GM19468 (cell line): Measurements from ENCODE around the gene OR5AN1.
A peak's percentile ranks its signal among the peaks of the same experiment; 100 is the strongest.
"Not testable (repeated sequence)": the region's sequence is repeated elsewhere in the genome, so short reads cannot be mapped to it uniquely, and the experiment has no call there.

Source experiments
- ATAC-seq: cut with Tn5 transposase; IDR thresholded peaks from one replicate; pipeline ENCODE4 v1.9.1; 2021; ENCODE audit warnings: mild to moderate bottlenecking, moderate library complexity, moderate number of reproducible peaks; ENCODE audit not compliant: unreplicated experiment; ENCODE audit errors: extremely low read depth

The OR5AN1 gene, protein sequence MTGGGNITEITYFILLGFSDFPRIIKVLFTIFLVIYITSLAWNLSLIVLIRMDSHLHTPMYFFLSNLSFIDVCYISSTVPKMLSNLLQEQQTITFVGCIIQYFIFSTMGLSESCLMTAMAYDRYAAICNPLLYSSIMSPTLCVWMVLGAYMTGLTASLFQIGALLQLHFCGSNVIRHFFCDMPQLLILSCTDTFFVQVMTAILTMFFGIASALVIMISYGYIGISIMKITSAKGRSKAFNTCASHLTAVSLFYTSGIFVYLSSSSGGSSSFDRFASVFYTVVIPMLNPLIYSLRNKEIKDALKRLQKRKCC

GRCh38 chr11:59358595-59358994 lies at the start of gene OR5AN1:
OR5AN1 (plus strand) TSS chr11:59358895; CDS start chr11:59364459, 5,564 bp downstream.
- ATAC-seq, result no peak

DNA sequence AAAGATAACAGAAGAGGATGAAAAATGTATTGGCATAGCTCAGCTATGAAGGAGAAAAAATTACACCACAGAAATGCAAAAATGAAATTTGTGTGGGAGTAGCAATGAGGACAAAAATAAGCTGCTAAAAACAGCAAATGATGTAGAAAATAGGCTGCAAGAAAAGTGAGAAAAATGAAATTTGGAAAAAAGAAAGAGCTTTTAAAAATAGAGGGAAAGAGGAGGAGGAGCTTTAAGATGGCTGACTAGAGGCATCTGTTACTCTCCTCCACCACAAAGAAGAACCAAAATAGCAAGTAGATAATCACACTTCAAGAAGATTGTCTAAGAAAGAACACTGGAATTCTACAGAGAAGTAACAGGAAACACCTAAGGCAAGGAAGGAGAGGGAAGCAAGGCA lies 23.7 kb upstream of the OR5AN1 start:
- ATAC-seq, result no peak

DNA sequence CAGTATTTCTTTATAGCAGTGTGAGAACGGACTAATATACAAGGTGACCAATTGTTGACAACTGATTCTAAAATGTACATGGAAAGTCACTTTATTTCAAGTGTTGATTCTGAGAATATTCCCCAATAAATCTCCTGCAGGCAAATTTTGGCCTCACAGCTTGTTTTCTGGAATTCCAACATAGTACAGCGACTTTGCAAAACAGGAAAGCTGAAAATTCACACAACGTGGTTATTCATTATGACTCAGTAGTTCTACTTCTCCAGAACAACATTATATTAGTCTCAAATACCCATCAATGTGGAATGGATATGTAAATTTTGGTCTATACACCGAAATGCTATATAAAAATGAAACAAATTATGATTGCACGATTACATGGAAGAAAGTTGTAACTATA lies 22.5 kb upstream of the OR5AN1 start:
- ATAC-seq, result no peak

DNA sequence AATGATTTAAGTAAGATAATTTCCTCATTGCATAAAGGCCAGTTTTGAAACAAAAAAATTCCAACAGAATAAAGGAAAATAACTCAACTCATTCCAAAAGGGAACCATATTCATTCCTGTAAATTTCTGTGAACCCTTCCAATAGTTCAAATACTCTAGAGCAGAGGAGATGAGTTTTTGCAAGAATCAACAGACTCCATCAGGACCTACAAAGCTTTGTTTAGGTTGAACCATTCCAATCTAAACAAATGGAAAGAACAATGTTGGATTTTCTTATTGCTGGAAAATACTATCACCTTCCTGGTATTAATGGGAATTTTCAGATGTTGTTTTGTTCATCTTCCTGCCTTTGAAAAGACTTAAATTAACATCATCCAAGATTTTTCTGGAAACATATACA lies 21.8 kb upstream of the OR5AN1 start:
- ATAC-seq, result no peak

GRCh38 chr11:59349657-59350056 lies 9.0 kb upstream of the OR5AN1 start:
- not testable (repeated sequence) for ATAC-seq

DNA sequence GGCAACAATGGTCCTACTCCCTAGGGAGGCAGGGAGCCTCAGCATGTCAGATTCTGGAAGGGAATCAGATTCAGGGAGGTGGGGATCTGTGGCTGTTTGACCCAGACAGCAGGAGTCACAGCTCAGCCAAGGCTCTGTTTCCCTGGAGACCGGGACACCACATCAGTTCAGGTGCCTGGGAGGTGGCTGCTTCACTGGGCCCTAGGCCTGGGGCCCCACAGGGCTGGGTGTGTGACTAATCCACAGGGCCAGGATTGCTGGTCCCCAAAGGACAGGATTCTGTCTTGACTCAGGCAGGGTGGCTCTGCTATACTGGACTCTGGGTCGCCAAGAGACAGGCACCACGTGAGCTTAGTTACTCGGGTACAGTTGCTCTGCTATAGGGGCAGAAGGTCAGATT lies 3.5 kb upstream of the OR5AN1 start:
- ATAC-seq, result no peak

- no peak for ATAC-seq
Observed at GRCh38 chr11:59356561-59356960, 2.1 kb upstream of the OR5AN1 start.

DNA sequence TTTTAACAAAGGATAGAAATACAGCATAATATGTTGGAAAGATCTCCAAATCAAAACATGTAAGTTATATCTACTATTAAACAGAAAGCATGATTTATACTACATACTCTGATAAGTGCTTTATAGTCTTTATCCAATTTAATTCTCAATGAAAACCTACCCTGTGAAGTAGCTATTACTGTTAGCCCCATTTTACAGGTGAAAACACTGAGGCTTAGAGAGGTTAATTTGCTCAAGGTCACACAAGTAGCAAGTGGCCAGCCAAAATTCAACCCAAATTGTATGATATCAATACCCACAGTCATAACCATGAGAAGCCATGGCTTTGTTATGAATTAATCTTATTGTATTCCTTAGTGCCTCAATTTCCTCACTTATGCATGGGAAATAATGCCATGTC lies 675 bp upstream of the OR5AN1 start:
- ATAC-seq, result no peak

DNA sequence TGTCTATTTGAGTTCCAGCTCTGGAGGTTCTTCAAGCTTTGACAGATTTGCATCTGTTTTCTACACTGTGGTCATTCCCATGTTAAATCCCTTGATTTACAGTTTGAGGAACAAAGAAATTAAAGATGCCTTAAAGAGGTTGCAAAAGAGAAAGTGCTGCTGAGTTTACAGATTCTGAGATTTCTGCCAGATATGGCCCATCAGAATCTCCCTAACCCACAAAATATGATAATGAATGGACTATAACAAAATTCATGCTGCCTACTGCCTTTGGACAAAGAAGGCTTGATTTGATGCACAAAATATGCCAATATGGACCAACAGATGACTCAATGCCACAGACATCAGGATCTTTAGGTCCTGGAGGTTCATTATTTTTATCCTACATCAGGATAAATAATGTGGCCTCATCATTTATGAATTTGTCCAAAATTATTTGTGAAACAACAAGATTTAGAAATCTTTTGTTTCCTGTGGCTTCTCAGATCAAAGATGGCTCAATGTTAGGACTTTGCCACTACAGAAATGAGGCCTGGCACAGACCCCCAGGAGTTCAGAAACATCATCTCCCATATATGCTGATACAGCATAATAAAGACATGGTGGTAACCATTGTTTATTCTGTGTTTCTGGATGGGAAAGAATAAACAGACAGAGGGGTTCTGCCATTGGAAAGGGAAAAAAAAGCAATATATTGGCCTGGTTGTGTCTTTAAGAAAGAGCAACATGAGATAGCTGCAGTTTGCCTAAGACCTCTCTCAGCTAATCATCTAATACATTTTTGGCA lies 6.7 kb downstream of the OR5AN1 start:
- ATAC-seq, result no peak

DNA sequence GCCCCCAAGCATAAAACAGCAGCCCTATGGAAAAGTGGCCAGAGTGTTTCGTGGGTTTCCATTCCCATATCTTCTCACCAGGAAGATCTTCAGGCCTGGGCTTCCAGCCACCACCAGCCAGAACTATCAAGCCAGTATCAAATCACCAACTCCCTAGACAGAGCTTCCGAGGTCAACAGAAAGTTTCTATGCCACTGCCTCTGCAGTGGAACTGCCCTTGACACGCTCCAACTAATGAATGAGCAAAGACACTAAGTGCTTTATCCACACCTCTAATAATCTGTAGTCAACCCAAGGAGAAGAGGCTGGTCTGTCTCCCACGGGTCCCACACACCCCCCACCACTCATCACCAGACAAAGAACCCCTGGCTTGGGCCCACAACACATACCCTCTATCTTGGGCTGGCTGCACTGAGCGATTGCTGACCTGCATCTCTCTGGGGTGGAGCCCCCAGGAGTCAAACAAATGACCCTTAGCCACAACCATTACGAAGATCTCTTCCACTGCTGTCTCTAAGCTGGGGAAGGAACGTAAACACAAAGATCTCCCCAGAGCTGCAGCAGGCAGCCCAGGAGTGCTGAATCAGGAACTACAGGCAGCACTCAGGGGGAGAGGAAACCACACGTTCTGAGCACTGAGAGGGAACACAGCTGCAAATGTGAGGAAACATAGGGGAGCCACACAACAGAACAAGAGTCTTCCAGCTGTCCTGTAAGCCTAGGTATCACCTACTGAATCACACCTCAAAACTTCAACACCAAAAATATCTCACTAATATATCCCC lies 9.7 kb downstream of the OR5AN1 start:
- ATAC-seq, result no peak

DNA sequence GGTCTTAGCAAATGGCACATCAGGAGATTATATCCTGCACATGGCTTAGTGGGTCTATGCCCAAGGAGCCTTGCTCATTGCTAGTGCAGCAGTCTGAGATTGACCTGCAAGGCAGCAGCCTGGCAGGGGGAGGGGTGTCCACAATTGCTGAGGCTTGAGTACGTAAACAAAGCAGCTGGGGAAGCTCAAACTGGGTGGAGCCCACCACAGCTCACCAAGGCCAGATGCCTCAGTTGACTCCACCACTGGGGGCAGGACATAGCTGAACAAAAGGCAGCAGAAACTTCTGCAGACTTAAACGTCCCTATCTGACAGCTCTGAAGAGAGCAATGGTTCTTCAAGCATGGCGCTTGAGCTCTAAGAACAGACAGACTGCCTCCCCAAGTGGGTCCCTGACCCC lies 13.6 kb downstream of the OR5AN1 start:
- not testable (repeated sequence) for ATAC-seq

- ATAC-seq, result peak; percentile 57
Observed at GRCh38 chr11:59380263-59381059, 21.8 kb downstream of the OR5AN1 start.

DNA sequence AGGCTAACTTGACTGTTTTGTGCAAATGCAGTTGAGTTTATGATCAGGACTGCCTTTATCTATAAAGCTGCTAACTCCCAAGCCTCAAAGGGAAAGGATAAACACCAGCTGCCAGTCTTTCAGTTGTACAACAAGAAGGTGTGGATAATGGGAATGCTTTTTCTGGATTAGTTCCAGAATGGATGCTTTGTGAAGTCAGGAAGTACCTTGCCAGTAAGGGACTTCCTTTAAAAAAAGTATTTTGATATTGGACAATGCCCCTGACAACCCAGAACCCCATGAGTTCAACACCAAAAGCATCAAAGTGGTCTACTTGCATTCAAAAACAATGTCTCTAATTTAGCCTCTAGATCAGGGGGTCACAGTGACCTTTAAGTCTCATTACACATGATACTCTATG lies 35.5 kb downstream of the OR5AN1 start:
- ATAC-seq, result no peak

- ATAC-seq, result no peak
Observed at GRCh38 chr11:59400461-59401261, 42.0 kb downstream of the OR5AN1 start.

GRCh38 chr11:59401262-59401552 lies 42.5 kb downstream of the OR5AN1 start:
- no peak for ATAC-seq

DNA sequence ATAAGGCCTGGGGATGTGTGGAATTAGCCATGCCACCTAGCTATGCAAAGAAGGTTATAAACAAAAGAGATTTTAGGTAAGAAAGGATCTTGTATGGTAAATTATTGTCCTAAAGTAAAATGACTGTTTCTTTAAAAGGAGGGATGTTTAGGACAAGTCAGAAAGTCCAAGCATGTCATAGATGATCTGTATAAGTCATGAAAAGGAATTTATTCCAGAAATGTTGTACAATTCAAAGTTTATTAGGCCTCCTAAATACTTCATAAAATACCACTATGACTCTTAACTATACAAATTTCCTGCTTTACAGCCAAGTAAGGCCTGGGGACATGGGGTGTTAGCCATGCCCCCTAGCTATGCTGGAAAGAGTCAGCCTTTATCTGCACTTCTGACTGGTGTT lies 44.9 kb downstream of the OR5AN1 start:
- ATAC-seq, result no peak

- ATAC-seq, result no peak
Observed at GRCh38 chr11:59413646-59414045, 55.0 kb downstream of the OR5AN1 start.

- ATAC-seq, result no peak
Observed at GRCh38 chr11:59415111-59415510, 56.4 kb downstream of the OR5AN1 start.

GRCh38 chr11:59416613-59417012 lies 57.9 kb downstream of the OR5AN1 start:
- ATAC-seq, result no peak

DNA sequence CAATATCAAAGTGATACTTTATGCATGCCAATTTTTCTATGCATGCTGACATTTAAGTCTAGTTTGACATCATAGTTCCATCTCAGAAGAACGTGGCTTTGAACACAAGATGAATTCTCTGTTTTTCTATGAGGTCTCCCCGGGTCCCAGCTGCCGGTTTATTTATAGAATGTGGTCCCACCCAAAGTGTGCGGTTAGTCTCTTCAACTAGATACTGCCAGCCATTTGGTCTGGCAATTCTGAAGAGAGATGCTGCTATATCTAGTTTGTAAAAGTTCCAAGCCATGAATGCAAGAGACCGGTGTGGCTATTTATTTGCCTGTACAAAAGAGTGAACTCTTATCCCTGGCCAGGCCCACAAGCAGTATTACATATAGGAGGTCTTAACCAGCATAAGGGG lies 58.3 kb downstream of the OR5AN1 start:
- ATAC-seq, result no peak
